HepG2 (cell line): ENCODE measurements around the gene NAPEPLD. TPM values are rescaled to one million over a fixed set of nuclear protein-coding genes. Genes with fewer than 3 reads are reported as not detected.
A peak's percentile ranks its signal among the peaks of the same experiment; 100 is the strongest.

ENCODE experiments used
- ATAC-seq: fragments of 200-7000 bp; cut with Tn5 transposase; 3 replicates; pipeline ENCODE4 v1.9.1; 2020; ENCODE audit warnings: mild to moderate bottlenecking, moderate library complexity
- BruUV-seq: library from RNA; stranded (reverse); fragments of 400-500 nt; replicated peaks from 2 replicates; lab custom pipeline; 2021; lab: Mats Ljungman, UMichigan
- CTCF ChIA-PET: fragments of 300-600 bp; formaldehyde crosslinking; extraction: SDS; loops from one replicate; lab custom pipeline; 2021; ENCODE audit warnings: low total read pairs, inconsistent platforms, low intra/inter-chr PET ratio; lab: Yijun Ruan, JAX
- POLR2A ChIA-PET: fragments of 350-600 bp; sonication (Branson Sonifier 250); formaldehyde crosslinking; loops from one replicate; lab custom pipeline; 2020; ENCODE audit warnings: antibody characterized with exemption, inconsistent platforms; lab: Yijun Ruan, JAX
- DNase-seq: peaks from one replicate; pipeline ENCODE4 v3.0.0-alpha.2; 2015; ENCODE audit warnings: low spot score
- FAIRE-seq: peaks from 3 replicates; lab custom pipeline; 2011; peaks lifted over from hg19 to GRCh38; lab: Jason Lieb, UNC
- H2AFZ ChIP-seq: one replicate; pipeline ENCODE4 v1.6.1; 2011; ENCODE audit warnings: low read length, inconsistent platforms
- H3K27ac ChIP-seq: fragments of 300-600 bp; 3 replicates; pipeline ENCODE4 v1.8.0; 2011; ENCODE audit warnings: mixed run types, mild to moderate bottlenecking, mixed read lengths, low read length, inconsistent platforms; ENCODE audit not compliant: insufficient read depth; ENCODE audit errors: extremely low read length
- H3K27me3 ChIP-seq, 2 experiments: fragments of 200-600 bp in 1 of 2; 2 replicates in 1 of 2; 3 replicates in 1 of 2; pipeline versions ENCODE4 v1.6.0 to v1.8.0; 2011; ENCODE audit warnings: low read length in 2 of 2, mild to moderate bottlenecking in 2 of 2, moderate library complexity in 2 of 2, inconsistent platforms in 1 of 2; ENCODE audit not compliant: insufficient read depth in 2 of 2, control insufficient read depth in 1 of 2
- H3K36me3 ChIP-seq, 2 experiments: fragments of 200-600 bp in 1 of 2; replicated peaks in 1 of 2; 2 replicates in 1 of 2; 3 replicates in 1 of 2; pipeline versions ENCODE4 v1.5.1 to v1.8.0; 2011; ENCODE audit warnings: low read length in 2 of 2, inconsistent platforms in 1 of 2; ENCODE audit not compliant: insufficient read depth in 2 of 2, control insufficient read depth in 1 of 2
- H3K4me1 ChIP-seq: 2 replicates; pipeline ENCODE4 v1.5.1; 2012; ENCODE audit warnings: low read length, inconsistent platforms; ENCODE audit not compliant: insufficient read depth
- H3K4me2 ChIP-seq: 2 replicates; pipeline ENCODE4 v1.6.0; 2011; ENCODE audit warnings: low read depth, low read length, inconsistent platforms
- H3K4me3 ChIP-seq, 3 experiments: fragments of 200-600 bp in 1 of 3; sonication (generic), shearing (Covaris generic) in 1 of 3; replicated peaks in 1 of 3; 2 replicates each; pipeline ENCODE4 v1.5.1; 2011 to 2016; ENCODE audit warnings: low read length in 3 of 3, inconsistent platforms in 2 of 3, low read depth in 2 of 3, mild to moderate bottlenecking in 2 of 3, control low read depth in 1 of 3, mixed read lengths in 1 of 3; ENCODE audit not compliant: insufficient read depth in 1 of 3
- H3K79me2 ChIP-seq: one replicate; pipeline ENCODE4 v1.6.1; 2011; ENCODE audit warnings: low read length, inconsistent platforms; ENCODE audit not compliant: insufficient read depth
- H3K9ac ChIP-seq: 2 replicates; pipeline ENCODE4 v1.6.0; 2011; ENCODE audit warnings: mild to moderate bottlenecking, low read depth, low read length, inconsistent platforms; ENCODE audit not compliant: insufficient read depth
- H3K9me3 ChIP-seq: 2 replicates; pipeline ENCODE4 v1.5.1; 2012; ENCODE audit warnings: mild to moderate bottlenecking, low read length
- H4K20me1 ChIP-seq: 2 replicates; pipeline ENCODE4 v1.6.0; 2011; ENCODE audit warnings: inconsistent platforms, mild to moderate bottlenecking, low read length, moderate library complexity; ENCODE audit not compliant: insufficient read depth
- BHLHE40 ChIP-seq: IDR thresholded peaks from 2 replicates; pipeline ENCODE4 v1.6.1; 2011; ENCODE audit warnings: low read length, improper control_type of control experiment
- MAFF ChIP-seq: IDR thresholded peaks from 2 replicates; pipeline ENCODE4 v1.6.1; 2011; ENCODE audit warnings: low read depth, low read length, improper control_type of control experiment
- MAFK ChIP-seq, 2 experiments: IDR thresholded peaks in 1 of 2; conservative IDR thresholded peaks in 1 of 2; 2 replicates each; pipeline ENCODE4 v1.6.1; 2011; ENCODE audit warnings: improper control_type of control experiment in 2 of 2, low read length in 2 of 2
- ZNF17 ChIP-seq: sonication (generic); formaldehyde crosslinking; IDR thresholded peaks from 2 replicates; pipeline ENCODE4 v1.5.0; 2020; ENCODE audit warnings: mild to moderate bottlenecking, missing genetic modification reagents
- WGBS: methylation state at CpG from one replicate; pipeline ENCODE4 v1.1.6; 2017; ENCODE audit warnings: low lambda C conversion rate; 5-methylcytosine and 5-hydroxymethylcytosine counted together
- in situ Hi-C: cut with HindIII; loops from 2 replicates; pipeline ENCODE4 v1.10.0; 2017; ENCODE audit warnings: low pct_unique_long_range_greater_than_20kb; ENCODE audit not compliant: extremely low pct_ligation_motif_present
- intact Hi-C: fragments of 100-400 bp; cut with micrococcal nuclease; formaldehyde crosslinking; loops from one replicate; pipeline ENCODE4 v1.10.0; 2022; ENCODE audit not compliant: unreplicated experiment
- polyA plus RNA-seq, 8 experiments: library from polyadenylated mRNA; depleted of rRNA in 3 of 8; stranded (reverse) in 7 of 8; unstranded in 1 of 8; fragments of >200 nt; fragmentation: Illumina TruSeq in 4 of 8; extraction: Trizol in 4 of 8; gene quantifications; 2 replicates each; pipeline versions ENCODE4 v1.2.1 to v1.2.3, GENCODE V29; 2011 to 2016; ENCODE audit warnings: low read depth in 4 of 8, missing spikeins in 1 of 8, mixed read lengths in 1 of 8; ENCODE audit not compliant: insufficient read depth in 1 of 8
- total RNA-seq, 5 experiments: library from RNA; depleted of rRNA; stranded (reverse); fragments of >200 nt; fragmentation: Illumina TruSeq; extraction: Trizol; gene quantifications; 2 replicates each; pipeline ENCODE4 v1.2.3, GENCODE V29; 2016; ENCODE audit warnings: low read depth in 1 of 5
- TF ChIP-seq, protein P1 (sequence below): sonication (generic); formaldehyde crosslinking; conservative IDR thresholded peaks from 2 replicates; pipeline ENCODE4 v1.8.1; 2023; ENCODE audit warnings: missing genetic modification reagents
- TF ChIP-seq, protein P2 (sequence below): IDR thresholded peaks from 2 replicates; pipeline ENCODE4 v1.6.1; 2016; ENCODE audit warnings: low read depth
- TF ChIP-seq, protein P3 (sequence below): IDR thresholded peaks from 2 replicates; pipeline ENCODE4 v1.6.1; 2012; ENCODE audit warnings: inconsistent platforms
- TF ChIP-seq, protein P4 (sequence below): sonication (generic); formaldehyde crosslinking; IDR thresholded peaks from 2 replicates; pipeline ENCODE4 v1.5.0; 2020; ENCODE audit warnings: mild to moderate bottlenecking, missing genetic modification reagents
- TF ChIP-seq, protein P5 (sequence below): IDR thresholded peaks from 2 replicates; pipeline ENCODE4 v1.4.0; 2020; ENCODE audit warnings: mild to moderate bottlenecking, missing genetic modification reagents

NAPEPLD gene
- total and polyA plus RNA-seq, 2 of the 13 experiments (the other 11 are each of a cell fraction or from before 2014, with no cell fraction given) = 3.4 to 5.6 TPM

DNA sequence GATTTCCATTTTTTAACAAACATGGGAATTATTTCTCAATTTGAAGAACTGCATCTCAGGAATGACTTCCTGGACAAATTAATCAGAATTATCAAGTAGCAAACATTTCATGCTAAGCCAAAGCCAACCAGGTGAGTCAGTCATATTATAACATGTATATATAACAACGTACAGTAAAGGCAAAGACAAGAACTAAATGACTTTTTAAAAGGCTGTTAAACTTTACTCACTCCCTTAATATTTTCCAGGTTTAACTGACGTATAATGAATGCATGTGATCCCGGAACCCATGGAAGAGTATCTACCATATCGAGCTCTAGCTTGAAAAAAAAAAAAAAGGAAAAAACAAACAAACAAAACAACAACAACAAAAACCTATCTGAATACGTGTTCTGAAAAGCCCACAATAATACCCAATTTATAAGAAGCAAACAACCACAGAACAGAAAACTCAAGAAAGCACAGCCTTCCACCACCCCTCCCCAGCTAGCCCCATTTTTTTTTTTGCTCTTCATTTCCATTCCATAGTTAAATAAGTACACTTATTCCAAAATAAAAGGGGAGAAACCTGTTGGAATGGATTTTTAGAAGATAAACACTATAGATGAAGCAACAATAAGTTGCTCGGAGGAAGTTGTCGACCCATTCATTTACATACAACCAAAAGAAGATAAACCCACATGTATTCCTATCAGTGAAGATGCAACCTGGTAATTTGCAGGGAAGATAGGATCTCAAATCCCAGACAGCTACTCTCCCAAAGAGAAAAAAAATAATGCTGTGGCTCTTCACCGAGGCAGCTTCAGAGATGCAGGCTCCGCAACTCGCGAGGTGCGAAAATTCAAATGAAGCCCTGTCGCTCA is 537 bp downstream of the NAPEPLD start:
- WGBS = under 1% methylated on average over 13 of the region's 13 CpGs
- Histone ChIP-seq H3K9me3 (no peaks in the 10 kb centered on the region), H3K27ac (peak overlapping the region; percentile 90), H3K4me2 (peak overlapping the region; percentile 75), H2AFZ (peak overlapping the region; percentile 46), H3K4me3 (peak overlapping the region; percentile 64 to 81 (median 78)), H3K4me1 (peaks cover 77% of the 10 kb centered on the region), H3K27me3 (no peaks in the 10 kb centered on the region), H3K79me2 (peaks cover 29% of the 10 kb centered on the region), H3K9ac (peak overlapping the region; percentile 86), H4K20me1 (no peaks in the 10 kb centered on the region), H3K36me3 (no peaks in the 10 kb centered on the region)
- ATAC-seq (no peak), DNase-seq (no peak), FAIRE-seq (no peak)
- BruUV-seq = TSS peak; percentile 72
- CTCF ChIA-PET = no interaction called here
- intact Hi-C loops = loop anchor here (5.0 kb wide), 1 partner anchor 41 kb away; no protein-coding TSS in a partner anchor
- in situ Hi-C loops = no loop called here
- POLR2A ChIA-PET = interaction anchor here (1.0 to 1.8 kb wide), 5 partner anchors 11 to 400 kb away, joined by 3 to 12 read pairs (median 6); partner anchors contain the start of genes ARMC10, FAM185A and FBXL13
- TF ChIP-seq, protein P1, sequence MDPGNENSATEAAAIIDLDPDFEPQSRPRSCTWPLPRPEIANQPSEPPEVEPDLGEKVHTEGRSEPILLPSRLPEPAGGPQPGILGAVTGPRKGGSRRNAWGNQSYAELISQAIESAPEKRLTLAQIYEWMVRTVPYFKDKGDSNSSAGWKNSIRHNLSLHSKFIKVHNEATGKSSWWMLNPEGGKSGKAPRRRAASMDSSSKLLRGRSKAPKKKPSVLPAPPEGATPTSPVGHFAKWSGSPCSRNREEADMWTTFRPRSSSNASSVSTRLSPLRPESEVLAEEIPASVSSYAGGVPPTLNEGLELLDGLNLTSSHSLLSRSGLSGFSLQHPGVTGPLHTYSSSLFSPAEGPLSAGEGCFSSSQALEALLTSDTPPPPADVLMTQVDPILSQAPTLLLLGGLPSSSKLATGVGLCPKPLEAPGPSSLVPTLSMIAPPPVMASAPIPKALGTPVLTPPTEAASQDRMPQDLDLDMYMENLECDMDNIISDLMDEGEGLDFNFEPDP (CRISPR knock-in tag) = no peak
- TF ChIP-seq ZNF17 (CRISPR knock-in tag) (no peak), MAFK (conservative IDR thresholded peaks at IDR 0.05 in 1 of 2, IDR thresholded peaks at IDR 0.05 in 1 of 2; ENCODE audit: low read length in 2 of 2) (no peak), BHLHE40 (no peak), MAFF (no peak)
- TF ChIP-seq, protein P2, sequence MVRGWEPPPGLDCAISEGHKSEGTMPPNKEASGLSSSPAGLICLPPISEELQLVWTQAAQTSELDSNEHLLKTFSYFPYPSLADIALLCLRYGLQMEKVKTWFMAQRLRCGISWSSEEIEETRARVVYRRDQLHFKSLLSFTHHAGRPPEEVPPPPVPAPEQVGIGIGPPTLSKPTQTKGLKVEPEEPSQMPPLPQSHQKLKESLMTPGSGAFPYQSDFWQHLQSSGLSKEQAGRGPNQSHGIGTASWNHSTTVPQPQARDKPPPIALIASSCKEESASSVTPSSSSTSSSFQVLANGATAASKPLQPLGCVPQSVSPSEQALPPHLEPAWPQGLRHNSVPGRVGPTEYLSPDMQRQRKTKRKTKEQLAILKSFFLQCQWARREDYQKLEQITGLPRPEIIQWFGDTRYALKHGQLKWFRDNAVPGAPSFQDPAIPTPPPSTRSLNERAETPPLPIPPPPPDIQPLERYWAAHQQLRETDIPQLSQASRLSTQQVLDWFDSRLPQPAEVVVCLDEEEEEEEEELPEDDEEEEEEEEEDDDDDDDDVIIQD (CRISPR knock-in tag) = no peak
- TF ChIP-seq, protein P3, sequence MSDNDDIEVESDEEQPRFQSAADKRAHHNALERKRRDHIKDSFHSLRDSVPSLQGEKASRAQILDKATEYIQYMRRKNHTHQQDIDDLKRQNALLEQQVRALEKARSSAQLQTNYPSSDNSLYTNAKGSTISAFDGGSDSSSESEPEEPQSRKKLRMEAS = no peak
- TF ChIP-seq, protein P4, sequence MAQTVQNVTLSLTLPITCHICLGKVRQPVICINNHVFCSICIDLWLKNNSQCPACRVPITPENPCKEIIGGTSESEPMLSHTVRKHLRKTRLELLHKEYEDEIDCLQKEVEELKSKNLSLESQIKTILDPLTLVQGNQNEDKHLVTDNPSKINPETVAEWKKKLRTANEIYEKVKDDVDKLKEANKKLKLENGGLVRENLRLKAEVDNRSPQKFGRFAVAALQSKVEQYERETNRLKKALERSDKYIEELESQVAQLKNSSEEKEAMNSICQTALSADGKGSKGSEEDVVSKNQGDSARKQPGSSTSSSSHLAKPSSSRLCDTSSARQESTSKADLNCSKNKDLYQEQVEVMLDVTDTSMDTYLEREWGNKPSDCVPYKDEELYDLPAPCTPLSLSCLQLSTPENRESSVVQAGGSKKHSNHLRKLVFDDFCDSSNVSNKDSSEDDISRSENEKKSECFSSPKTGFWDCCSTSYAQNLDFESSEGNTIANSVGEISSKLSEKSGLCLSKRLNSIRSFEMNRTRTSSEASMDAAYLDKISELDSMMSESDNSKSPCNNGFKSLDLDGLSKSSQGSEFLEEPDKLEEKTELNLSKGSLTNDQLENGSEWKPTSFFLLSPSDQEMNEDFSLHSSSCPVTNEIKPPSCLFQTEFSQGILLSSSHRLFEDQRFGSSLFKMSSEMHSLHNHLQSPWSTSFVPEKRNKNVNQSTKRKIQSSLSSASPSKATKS (CRISPR knock-in tag) = peak; percentile 57; the same call in 1 of the 2 replicates
- TF ChIP-seq, protein P5, sequence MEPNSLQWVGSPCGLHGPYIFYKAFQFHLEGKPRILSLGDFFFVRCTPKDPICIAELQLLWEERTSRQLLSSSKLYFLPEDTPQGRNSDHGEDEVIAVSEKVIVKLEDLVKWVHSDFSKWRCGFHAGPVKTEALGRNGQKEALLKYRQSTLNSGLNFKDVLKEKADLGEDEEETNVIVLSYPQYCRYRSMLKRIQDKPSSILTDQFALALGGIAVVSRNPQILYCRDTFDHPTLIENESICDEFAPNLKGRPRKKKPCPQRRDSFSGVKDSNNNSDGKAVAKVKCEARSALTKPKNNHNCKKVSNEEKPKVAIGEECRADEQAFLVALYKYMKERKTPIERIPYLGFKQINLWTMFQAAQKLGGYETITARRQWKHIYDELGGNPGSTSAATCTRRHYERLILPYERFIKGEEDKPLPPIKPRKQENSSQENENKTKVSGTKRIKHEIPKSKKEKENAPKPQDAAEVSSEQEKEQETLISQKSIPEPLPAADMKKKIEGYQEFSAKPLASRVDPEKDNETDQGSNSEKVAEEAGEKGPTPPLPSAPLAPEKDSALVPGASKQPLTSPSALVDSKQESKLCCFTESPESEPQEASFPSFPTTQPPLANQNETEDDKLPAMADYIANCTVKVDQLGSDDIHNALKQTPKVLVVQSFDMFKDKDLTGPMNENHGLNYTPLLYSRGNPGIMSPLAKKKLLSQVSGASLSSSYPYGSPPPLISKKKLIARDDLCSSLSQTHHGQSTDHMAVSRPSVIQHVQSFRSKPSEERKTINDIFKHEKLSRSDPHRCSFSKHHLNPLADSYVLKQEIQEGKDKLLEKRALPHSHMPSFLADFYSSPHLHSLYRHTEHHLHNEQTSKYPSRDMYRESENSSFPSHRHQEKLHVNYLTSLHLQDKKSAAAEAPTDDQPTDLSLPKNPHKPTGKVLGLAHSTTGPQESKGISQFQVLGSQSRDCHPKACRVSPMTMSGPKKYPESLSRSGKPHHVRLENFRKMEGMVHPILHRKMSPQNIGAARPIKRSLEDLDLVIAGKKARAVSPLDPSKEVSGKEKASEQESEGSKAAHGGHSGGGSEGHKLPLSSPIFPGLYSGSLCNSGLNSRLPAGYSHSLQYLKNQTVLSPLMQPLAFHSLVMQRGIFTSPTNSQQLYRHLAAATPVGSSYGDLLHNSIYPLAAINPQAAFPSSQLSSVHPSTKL (CRISPR knock-in tag) = no peak
